Psoas muscle (tissue), 8 donors: ENCODE results near the gene ASAH2B. TPM values are rescaled to one million over a fixed set of nuclear protein-coding genes. Genes with fewer than 3 reads are reported as not detected.

Experiments
- ATAC-seq, 4 donors: fragments of 200-7000 bp; cut with Tn5 transposase; one replicate each; pipeline ENCODE4 v1.9.1; 2020; ENCODE audit warnings: moderate library complexity in 3 of 4, mild to moderate bottlenecking in 2 of 4
- DNase-seq, 2 donors: peaks; one replicate each; pipeline ENCODE4 v3.0.0-alpha.2; 2020
- H3K27ac ChIP-seq: fragments of 200-600 bp; one replicate; pipeline ENCODE4 v1.8.0; 2022
- H3K27me3 ChIP-seq, 3 donors: fragments of 200-600 bp in 1 of 3; one replicate each; pipeline versions ENCODE4 v1.6.1 to v1.8.0; 2013 to 2022; ENCODE audit warnings: low read length in 2 of 3, mild to moderate bottlenecking in 2 of 3, moderate library complexity in 1 of 3; ENCODE audit not compliant: insufficient read depth in 3 of 3
- H3K36me3 ChIP-seq, 2 donors: fragments of 200-600 bp in 1 of 2; one replicate each; pipeline versions ENCODE4 v1.6.1 to v1.8.0; 2013 to 2022; ENCODE audit warnings: low read depth in 1 of 2, mild to moderate bottlenecking in 1 of 2, moderate library complexity in 1 of 2; ENCODE audit not compliant: insufficient read depth in 1 of 2
- H3K4me1 ChIP-seq: fragments of 200-600 bp; one replicate; pipeline ENCODE4 v1.8.0; 2022
- H3K4me3 ChIP-seq: fragments of 200-600 bp; one replicate; pipeline ENCODE4 v1.8.0; 2022; ENCODE audit warnings: mild to moderate bottlenecking
- H3K9me3 ChIP-seq: fragments of 200-600 bp; one replicate; pipeline ENCODE4 v1.8.0; 2022
- WGBS, 3 donors: extraction: QIAGEN DNeasy Blood & Tissue Kit; methylation state at CpG; one replicate each; pipeline versions ENCODE4 v1.1.6 to v1.1.7; 2013; 5-methylcytosine and 5-hydroxymethylcytosine counted together
- intact Hi-C, 2 donors: fragments of 100-400 bp; cut with DNase I; formaldehyde crosslinking; loops; one replicate each; pipeline versions ENCODE4 v1.11.0 to v1.14.2; 2022
- polyA plus RNA-seq, 3 donors: library from polyadenylated mRNA; stranded (reverse); fragments of 200-250 nt; gene quantifications; one replicate each; pipeline ENCODE4 v1.2.3, GENCODE V29; 2013
- total RNA-seq, 4 donors: library from RNA; stranded (reverse); fragmentation: NEBNext Ultra II Directional in 2 of 4; extraction: Animal tissue kit (Norgen Biotek cat#: 25700) in 2 of 4; gene quantifications; one replicate each; pipeline versions ENCODE4 v1.2.1 to v1.2.4, GENCODE V29; 2021 to 2023
- TF ChIP-seq, protein P1 (sequence below): fragments of 200-600 bp; IDR thresholded peaks from one replicate; pipeline ENCODE4 v1.8.0; 2022; ENCODE audit warnings: antibody characterized with exemption
- donor health status: healthy with polysubstance abuse.
- donor health status: DM: no; HTN: no; CAD: no; lungs with moderate emphysema.
- donor health status: Bipolar disorder and iron deficiency.
- donor health status: healthy.
- donor health status: DM: yes; HTN: yes; CAD: no.
- donor health status: DM: no; HTN: no; CAD: no.
- donor health status: DM: no; HTN: no; CAD: no.
- donor health status: DM: yes; HTN: yes; CAD: no.

The ASAH2B gene
- total and polyA plus RNA-seq, 7 donors = 1.5 to 5.0 (median 2.2) TPM

DNA sequence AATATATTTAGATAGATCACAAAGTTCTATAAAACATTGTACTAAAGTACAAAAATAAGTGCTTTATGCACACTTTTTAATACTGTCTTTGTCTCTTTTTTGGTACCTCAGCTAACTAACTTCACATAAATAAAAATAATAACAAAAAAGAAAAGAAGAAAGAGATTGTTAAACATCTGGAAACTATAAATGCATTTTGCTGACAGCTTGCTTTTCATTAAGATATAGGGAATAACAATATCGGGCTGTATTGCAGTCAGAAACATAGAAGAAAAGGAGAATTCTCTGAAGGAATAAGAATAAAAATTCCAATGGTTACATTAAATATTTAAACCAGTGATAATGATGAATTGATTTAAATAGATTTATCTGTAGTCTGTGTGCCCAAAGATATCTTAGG is 59.9 kb downstream of the ASAH2B start:
- TF ChIP-seq, protein P1, sequence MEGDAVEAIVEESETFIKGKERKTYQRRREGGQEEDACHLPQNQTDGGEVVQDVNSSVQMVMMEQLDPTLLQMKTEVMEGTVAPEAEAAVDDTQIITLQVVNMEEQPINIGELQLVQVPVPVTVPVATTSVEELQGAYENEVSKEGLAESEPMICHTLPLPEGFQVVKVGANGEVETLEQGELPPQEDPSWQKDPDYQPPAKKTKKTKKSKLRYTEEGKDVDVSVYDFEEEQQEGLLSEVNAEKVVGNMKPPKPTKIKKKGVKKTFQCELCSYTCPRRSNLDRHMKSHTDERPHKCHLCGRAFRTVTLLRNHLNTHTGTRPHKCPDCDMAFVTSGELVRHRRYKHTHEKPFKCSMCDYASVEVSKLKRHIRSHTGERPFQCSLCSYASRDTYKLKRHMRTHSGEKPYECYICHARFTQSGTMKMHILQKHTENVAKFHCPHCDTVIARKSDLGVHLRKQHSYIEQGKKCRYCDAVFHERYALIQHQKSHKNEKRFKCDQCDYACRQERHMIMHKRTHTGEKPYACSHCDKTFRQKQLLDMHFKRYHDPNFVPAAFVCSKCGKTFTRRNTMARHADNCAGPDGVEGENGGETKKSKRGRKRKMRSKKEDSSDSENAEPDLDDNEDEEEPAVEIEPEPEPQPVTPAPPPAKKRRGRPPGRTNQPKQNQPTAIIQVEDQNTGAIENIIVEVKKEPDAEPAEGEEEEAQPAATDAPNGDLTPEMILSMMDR = no peak

GRCh38 chr10:50805981-50806622 is 66.4 kb downstream of the ASAH2B start:
- intact Hi-C loops = no loop called here
- TF ChIP-seq, protein P1 = no peak
- no peaks in the 10 kb centered on the region for H3K36me3 ChIP-seq
- H3K27me3 ChIP-seq = no peaks in the 10 kb centered on the region
- WGBS, 3 donors = 34 to 43% (median 35%) methylated on average over 2 of the region's 2 CpGs
- no peak overlapping the region for H3K4me3 ChIP-seq
- no peak overlapping the region for H3K27ac ChIP-seq
- no peak for ATAC-seq
- DNase-seq = no peak
- H3K9me3 ChIP-seq = no peaks in the 10 kb centered on the region
- H3K4me1 ChIP-seq = no peaks in the 10 kb centered on the region

More for the DNA sequence above, 59.9 kb downstream of the ASAH2B start:
- no peaks in the 10 kb centered on the region for H3K36me3 ChIP-seq
- ATAC-seq = no peak
- no peak for DNase-seq
- no peaks in the 10 kb centered on the region for H3K27me3 ChIP-seq
- no peak overlapping the region for H3K27ac ChIP-seq
- no peak overlapping the region for H3K4me3 ChIP-seq
- no peaks in the 10 kb centered on the region for H3K9me3 ChIP-seq
- no peaks in the 10 kb centered on the region for H3K4me1 ChIP-seq
- intact Hi-C loops = no loop called here
- WGBS, 3 donors = 74 to 82% (median 79%) methylated on average over 1 of the region's 1 CpG

- 18 to 31% (median 21%) methylated on average over 1 of the region's 1 CpG for WGBS, 3 donors
- TF ChIP-seq, protein P1 = no peak
- Histone ChIP-seq H3K36me3 (no peaks in the 10 kb centered on the region), H3K9me3 (no peaks in the 10 kb centered on the region), H3K4me3 (no peak overlapping the region), H3K27ac (no peak overlapping the region), H3K27me3 (no peaks in the 10 kb centered on the region), H3K4me1 (no peaks in the 10 kb centered on the region)
- no peak for ATAC-seq
- intact Hi-C loops = no loop called here
- no peak for DNase-seq
Measured at GRCh38 chr10:50807851-50808776, 68.4 kb downstream of the ASAH2B start.

Other genes with a start within 250 kb of the ASAH2B start
- 10 to 100 TPM in 3 of 4 donors, 1 to 10 TPM in 1; 9.4 to 16.7 (median 13.0) TPM for gene SGMS1, start 116.0 kb upstream of the ASAH2B start, total RNA-seq
- gene SGMS1, start 116.0 kb upstream of the ASAH2B start, polyA plus RNA-seq = 10 to 100 TPM in 1 of 3 donors, 1 to 10 TPM in 2; 6.2 to 14.1 (median 6.7) TPM
- gene A1CF, start 145.7 kb downstream of the ASAH2B start, total RNA-seq = under 1 TPM in 1 of 4 donors, not detected in 3; 0.26 TPM
- gene A1CF, start 145.7 kb downstream of the ASAH2B start, polyA plus RNA-seq = under 1 TPM in 1 of 3 donors, not detected in 2; 0.04 TPM